Fibroblast of villous mesenchyme (primary cell): Measurements from ENCODE around the gene MPZL2. TPM values are rescaled to one million over a fixed set of nuclear protein-coding genes. Genes with fewer than 3 reads are reported as not detected.

Source experiments
- DNase-seq: peaks from one replicate; pipeline ENCODE4 v3.0.0-alpha.2; 2010; ENCODE audit warnings: low read depth
- H3K4me3 ChIP-seq: 2 replicates; pipeline ENCODE4 v1.5.1; 2011; ENCODE audit warnings: low read depth, mild to moderate bottlenecking, low read length
- CTCF ChIP-seq: IDR thresholded peaks from 2 replicates; pipeline ENCODE4 v1.5.1; 2012; ENCODE audit warnings: low read depth, mild to moderate bottlenecking, low read length; ENCODE audit not compliant: insufficient read depth
- total RNA-seq: library from RNA; depleted of rRNA; stranded (reverse); fragments of >200 nt; gene quantifications from 2 replicates; pipeline ENCODE4 v1.2.3, GENCODE V29; 2012

MPZL2 gene
- total RNA-seq, 1 donor, result not detected

GRCh38 chr11:118213201-118213600 is 50.9 kb downstream of the MPZL2 start:
- DNase-seq, result no peak
- TF ChIP-seq CTCF, result no peak
- no peak overlapping the region for H3K4me3 ChIP-seq

GRCh38 chr11:118212781-118213191 is 51.3 kb downstream of the MPZL2 start:
- H3K4me3 ChIP-seq, result no peak overlapping the region
- no peak for TF ChIP-seq CTCF
- no peak for DNase-seq

- no peak for TF ChIP-seq CTCF
- no peak for DNase-seq
- no peak overlapping the region for H3K4me3 ChIP-seq
These were observed 51.9 kb downstream of the MPZL2 start for GRCh38 chr11:118212131-118212725.

- DNase-seq, result no peak
- no peak overlapping the region for H3K4me3 ChIP-seq
- no peak for TF ChIP-seq CTCF
These were observed 53.1 kb downstream of the MPZL2 start for GRCh38 chr11:118211006-118211405.

GRCh38 chr11:118210323-118210722 is 53.8 kb downstream of the MPZL2 start:
- no peak for DNase-seq
- H3K4me3 ChIP-seq, result no peak overlapping the region
- no peak for TF ChIP-seq CTCF

GRCh38 chr11:118209033-118209432 is 55.1 kb downstream of the MPZL2 start:
- TF ChIP-seq CTCF, result no peak
- no peak overlapping the region for H3K4me3 ChIP-seq
- no peak for DNase-seq

GRCh38 chr11:118207079-118207478 is 57.0 kb downstream of the MPZL2 start:
- DNase-seq, result no peak
- TF ChIP-seq CTCF, result no peak
- H3K4me3 ChIP-seq, result no peak overlapping the region
